ENCODE measurements around the gene TMSB4X. TPM values are rescaled to one million over a fixed set of nuclear protein-coding genes. Genes with fewer than 3 reads are reported as not detected.
A peak's percentile ranks its signal among the peaks of the same experiment; 100 is the strongest.

Gene TMSB4X
- total RNA-seq, 2 experiments from 2014 or later, result 3,666 to 4,468 TPM

GRCh38 chrX:12946838-12947544 is 27.9 kb upstream of the TMSB4X start:
- H3K27me3 Mint-ChIP-seq, result no peaks in the 10 kb centered on the region
- H3K36me3 Mint-ChIP-seq (ENCODE audit: low read depth), result no peaks in the 10 kb centered on the region
- POLR2A ChIA-PET, result interaction anchor here (0.5 to 1.4 kb wide), 5 partner anchors 31 to 146 kb away, joined by 3 to 14 read pairs (median 3); no protein-coding TSS in a partner anchor
- peaks cover 54% of the 10 kb centered on the region for H3K4me1 Mint-ChIP-seq
- H3K4me3 Mint-ChIP-seq, result peak overlapping the region; percentile 38
- CTCF ChIA-PET, result interaction anchor here (0.6 to 2.9 kb wide), 60 partner anchors 9 to 778 kb away, joined by 3 to 38 read pairs (median 4); partner anchors contain the start of genes PRPS2 and TMSB4X
- intact Hi-C loops (cut with DNase I, micrococcal nuclease), result loop anchor here (1.0 to 5.0 kb wide), 3 partner anchors 310 to 705 kb away; partner anchors contain the start of gene TCEANC (in 1 of the 2)
- DNase-seq (peak; percentile 81), ATAC-seq (peak; percentile 11)
- no peaks in the 10 kb centered on the region for H3K9me3 Mint-ChIP-seq (ENCODE audit: low read depth)
- peak overlapping the region; percentile 94 for H3K27ac Mint-ChIP-seq

DNA sequence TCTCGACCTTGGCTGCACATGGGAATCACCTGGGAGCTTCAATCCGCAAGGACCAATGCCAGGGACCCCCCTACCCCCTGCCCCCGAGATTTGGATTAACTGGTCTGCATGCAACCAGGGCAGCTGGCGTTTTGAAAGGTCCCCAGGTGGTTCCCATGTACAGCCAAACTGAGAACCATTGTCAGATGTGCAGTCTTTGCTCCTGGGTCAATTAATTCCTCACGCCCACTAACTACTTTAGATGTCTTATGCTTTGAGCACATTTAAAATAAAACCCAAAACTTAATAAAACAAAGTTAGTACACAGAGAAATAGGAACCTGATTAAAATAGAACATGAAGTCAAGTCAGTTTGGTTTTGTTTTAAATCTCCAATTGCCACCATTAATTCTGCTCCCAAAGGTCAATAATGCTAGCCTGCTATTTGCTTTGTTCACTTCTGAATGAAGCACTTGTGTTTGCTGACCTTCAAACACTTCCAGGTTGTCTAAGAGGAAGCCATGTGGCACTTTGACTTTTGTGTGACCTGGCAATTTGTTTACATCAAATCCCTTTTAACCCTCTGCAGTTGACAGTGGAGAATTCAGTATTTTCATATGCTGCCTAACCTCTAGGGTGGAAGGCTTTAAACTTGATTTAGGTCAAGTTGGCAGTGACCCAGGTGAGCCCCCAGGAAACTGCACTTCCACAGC is 27.2 kb upstream of the TMSB4X start:
- ATAC-seq (no peak), DNase-seq (peak; percentile 11)
- intact Hi-C loops (cut with DNase I, micrococcal nuclease), result loop anchor here (1.0 to 5.0 kb wide), 3 partner anchors 310 to 705 kb away; partner anchors contain the start of gene TCEANC (in 1 of the 2)
- H3K27me3 Mint-ChIP-seq, result no peaks in the 10 kb centered on the region
- no peaks in the 10 kb centered on the region for H3K9me3 Mint-ChIP-seq (ENCODE audit: low read depth)
- peak overlapping the region; percentile 94 for H3K27ac Mint-ChIP-seq
- CTCF ChIA-PET, result interaction anchor here (0.6 to 3.7 kb wide), 13 partner anchors 22 to 543 kb away, joined by 3 to 38 read pairs (median 16); no protein-coding TSS in a partner anchor
- H3K36me3 Mint-ChIP-seq (ENCODE audit: low read depth), result no peaks in the 10 kb centered on the region
- H3K4me1 Mint-ChIP-seq, result peaks cover 59% of the 10 kb centered on the region
- no peak overlapping the region for H3K4me3 Mint-ChIP-seq
- POLR2A ChIA-PET, result interaction anchor here (1.4 kb wide), 1 partner anchor 30 kb away, joined by 14 read pairs; no protein-coding TSS in a partner anchor

GRCh38 chrX:12948495-12948894 is 26.4 kb upstream of the TMSB4X start:
- Mint-ChIP-seq H3K27ac (peak overlapping the region; percentile 94), H3K4me1 (peaks cover 67% of the 10 kb centered on the region), H3K27me3 (no peaks in the 10 kb centered on the region), H3K9me3 (ENCODE audit: low read depth) (no peaks in the 10 kb centered on the region), H3K4me3 (peak overlapping the region; percentile 73), H3K36me3 (ENCODE audit: low read depth) (no peaks in the 10 kb centered on the region)
- ATAC-seq (no peak), DNase-seq (no peak)
- intact Hi-C loops (cut with DNase I, micrococcal nuclease), result loop anchor here (5.0 kb wide), 2 partner anchors 309 to 704 kb away; partner anchors contain the start of gene TCEANC (in 1 of the 2)
- ChIA-PET CTCF (interaction anchor here (1.2 to 3.7 kb wide), 3 partner anchors 37 to 285 kb away, joined by 3 to 28 read pairs (median 4); no protein-coding TSS in a partner anchor), POLR2A (interaction anchor here (2.1 to 3.2 kb wide), 2 partner anchors 27 to 143 kb away, joined by 11 to 19 read pairs; partner anchors contain the start of gene TMSB4X)

DNA sequence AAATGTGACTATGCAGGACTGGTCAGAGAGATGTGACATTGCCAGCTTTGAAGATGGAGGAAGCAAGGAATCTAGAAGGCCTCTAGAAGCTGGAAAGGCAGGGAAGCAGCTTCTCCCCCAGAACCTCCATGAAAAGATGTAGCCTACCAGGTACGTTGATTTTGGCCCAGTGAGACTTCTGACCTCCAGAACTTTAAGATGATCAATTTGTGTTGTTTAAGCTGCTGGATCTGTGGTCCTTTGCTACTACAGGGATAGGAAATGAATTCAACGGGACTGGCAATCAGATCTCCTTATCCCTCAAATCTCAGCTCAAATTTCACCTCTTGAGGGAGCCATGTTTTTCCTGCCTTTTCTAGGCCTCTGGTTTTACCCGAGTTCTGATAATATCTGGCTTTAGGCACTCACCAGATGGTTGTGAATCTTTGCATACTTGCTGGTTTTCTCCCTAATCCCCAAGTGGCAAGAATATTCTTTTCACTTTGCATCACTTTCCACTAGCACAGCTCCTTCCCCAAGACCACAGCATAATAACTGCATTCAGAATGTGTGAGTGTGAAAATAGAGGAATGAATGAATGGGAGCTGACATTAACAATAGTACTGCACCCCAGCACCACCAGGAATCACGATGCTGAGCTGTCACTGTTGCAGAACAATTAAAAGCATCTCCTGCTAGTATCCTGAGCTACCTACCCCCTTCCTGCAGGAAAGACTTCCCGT is 25.5 kb upstream of the TMSB4X start:
- Mint-ChIP-seq H3K27ac (peak overlapping the region; percentile 94), H3K9me3 (ENCODE audit: low read depth) (no peaks in the 10 kb centered on the region), H3K27me3 (no peaks in the 10 kb centered on the region), H3K4me1 (peaks cover 72% of the 10 kb centered on the region), H3K36me3 (ENCODE audit: low read depth) (peaks cover 2% of the 10 kb centered on the region), H3K4me3 (peak overlapping the region; percentile 73)
- ChIA-PET POLR2A (interaction anchor here (1.1 to 3.2 kb wide), 6 partner anchors 22 to 143 kb away, joined by 3 to 19 read pairs (median 6); partner anchors contain the start of gene TMSB4X), CTCF (interaction anchor here (0.6 to 3.7 kb wide), 12 partner anchors 24 to 539 kb away, joined by 3 to 28 read pairs (median 4); no protein-coding TSS in a partner anchor)
- ATAC-seq, result no peak
- intact Hi-C loops (cut with DNase I, micrococcal nuclease), result loop anchor here (5.0 kb wide), 2 partner anchors 308 to 703 kb away; partner anchors contain the start of gene TCEANC (in 1 of the 2)
- peak; percentile 14 for DNase-seq

DNA sequence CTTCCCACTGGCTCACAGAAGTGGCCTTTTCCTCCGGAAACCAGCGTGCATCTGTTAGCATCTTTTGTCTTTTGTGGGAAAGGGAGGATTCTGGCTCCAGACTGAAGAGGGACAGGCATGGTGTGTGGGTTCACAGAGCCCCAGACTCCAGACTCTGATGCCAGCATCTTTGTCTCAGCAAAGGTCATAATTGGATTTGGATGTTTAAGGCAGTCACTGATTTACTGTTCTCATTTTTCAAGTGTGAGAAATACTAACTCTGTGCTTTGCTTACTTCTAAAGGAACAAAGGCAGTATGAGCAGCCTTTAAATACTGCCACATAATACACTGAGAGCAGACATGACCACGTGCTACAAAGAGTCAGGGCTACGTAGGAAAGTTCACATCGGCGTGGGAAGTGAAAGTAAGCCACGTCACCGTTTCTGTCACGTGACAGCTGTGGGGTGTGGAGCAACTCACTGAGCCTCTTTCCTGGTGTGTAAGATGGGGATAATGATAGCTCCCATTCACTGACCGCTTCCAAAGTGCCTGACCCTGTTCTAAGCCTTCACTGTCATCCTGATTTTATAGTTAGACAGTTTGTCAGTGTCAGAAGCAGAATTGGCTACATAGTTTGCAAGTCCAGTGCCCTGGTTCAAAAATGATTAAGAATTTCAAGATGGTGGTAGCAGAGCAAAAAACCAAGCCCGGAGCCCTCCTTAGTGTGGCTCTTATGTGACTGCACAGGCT is 24.8 kb upstream of the TMSB4X start:
- ATAC-seq, result peak; percentile 60
- CTCF ChIA-PET, result interaction anchor here (0.7 to 3.7 kb wide), 16 partner anchors 20 to 691 kb away, joined by 3 to 28 read pairs (median 4); no protein-coding TSS in a partner anchor
- H3K27ac Mint-ChIP-seq, result peak overlapping the region; percentile 94
- H3K9me3 Mint-ChIP-seq (ENCODE audit: low read depth), result no peaks in the 10 kb centered on the region
- DNase-seq, result peak; percentile 91
- POLR2A ChIA-PET, result interaction anchor here (1.1 to 3.2 kb wide), 7 partner anchors 21 to 142 kb away, joined by 3 to 19 read pairs (median 5); partner anchors contain the start of gene TMSB4X
- intact Hi-C loops (cut with DNase I, micrococcal nuclease), result loop anchor here (1.0 to 5.0 kb wide), 11 partner anchors 21 to 1079 kb away; partner anchors contain the start of genes TCEANC (in 2 of the 2) and GEMIN8 (in 1 of the 2)
- H3K36me3 Mint-ChIP-seq (ENCODE audit: low read depth), result peaks cover 3% of the 10 kb centered on the region
- H3K4me3 Mint-ChIP-seq, result peak overlapping the region; percentile 73
- H3K4me1 Mint-ChIP-seq, result peaks cover 79% of the 10 kb centered on the region
- H3K27me3 Mint-ChIP-seq, result no peaks in the 10 kb centered on the region

DNA sequence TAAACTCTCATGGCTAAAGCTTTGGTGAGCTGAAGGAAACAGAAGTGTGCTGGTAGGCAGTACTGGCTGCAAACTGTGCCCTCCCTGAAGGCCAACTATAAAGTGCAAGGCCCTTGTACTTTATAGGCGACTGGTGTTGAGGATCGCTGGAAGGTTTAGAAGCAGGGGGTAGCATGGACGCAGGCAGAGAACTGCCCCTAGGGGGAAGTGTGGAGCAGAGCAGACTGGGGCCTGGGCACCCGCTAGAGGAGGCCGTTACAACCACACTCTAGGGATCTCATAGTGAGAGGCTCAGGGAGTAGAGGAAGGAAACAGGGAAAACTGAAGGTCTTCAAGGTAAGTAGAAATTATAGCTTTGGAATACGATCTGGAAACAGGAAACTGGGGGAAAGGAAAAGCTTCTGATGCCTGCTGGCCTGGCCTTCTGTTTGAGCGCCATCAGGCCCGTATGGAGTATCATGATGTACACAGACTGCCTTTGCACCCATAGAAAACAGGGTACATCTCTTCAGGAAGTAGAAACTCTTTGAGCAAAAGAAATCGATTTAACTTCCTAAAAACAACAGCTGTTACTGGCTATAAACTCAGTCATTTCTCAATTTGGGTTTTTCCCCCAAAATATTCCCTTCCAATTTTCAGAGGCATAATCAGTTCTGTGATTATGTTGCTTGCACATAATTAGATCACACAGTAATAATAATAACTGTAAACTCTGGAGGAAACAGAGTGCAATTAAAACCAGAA is 23.9 kb upstream of the TMSB4X start:
- Mint-ChIP-seq H3K4me1 (peaks cover 83% of the 10 kb centered on the region), H3K36me3 (ENCODE audit: low read depth) (peaks cover 6% of the 10 kb centered on the region)
- POLR2A ChIA-PET, result interaction anchor here (1.1 to 3.2 kb wide), 4 partner anchors 24 to 141 kb away, joined by 3 to 19 read pairs (median 8); partner anchors contain the start of gene TMSB4X

DNA sequence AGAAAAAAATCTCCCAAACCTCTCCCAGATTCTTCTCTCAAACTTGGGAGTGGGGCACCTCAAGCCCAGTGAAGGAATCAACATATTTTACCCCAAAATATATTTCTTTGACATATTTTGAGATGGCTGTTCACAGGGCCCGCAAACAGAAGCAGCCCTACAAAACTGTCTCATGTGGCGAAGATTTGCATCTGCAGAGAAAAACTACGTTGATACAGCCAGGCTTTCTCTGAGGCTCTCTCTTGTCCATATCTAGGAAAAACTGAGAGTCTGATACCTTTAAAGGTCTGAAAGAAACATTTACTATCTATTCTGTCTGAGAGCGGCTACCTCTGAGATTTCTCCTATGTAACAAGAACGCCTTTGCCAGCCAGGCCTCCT is 23.3 kb upstream of the TMSB4X start:
- H3K27ac Mint-ChIP-seq, result peak overlapping the region; percentile 94
- H3K27me3 Mint-ChIP-seq, result no peaks in the 10 kb centered on the region
- ATAC-seq (no peak), DNase-seq (peak; percentile 33)
- H3K36me3 Mint-ChIP-seq (ENCODE audit: low read depth), result peaks cover 6% of the 10 kb centered on the region
- CTCF ChIA-PET, result interaction anchor here (0.6 to 3.7 kb wide), 7 partner anchors 19 to 149 kb away, joined by 3 to 28 read pairs (median 7); no protein-coding TSS in a partner anchor
- POLR2A ChIA-PET, result interaction anchor here (0.6 to 3.2 kb wide), 2 partner anchors 24 to 125 kb away, joined by 5 to 19 read pairs; partner anchors contain the start of gene TMSB4X
- peaks cover 83% of the 10 kb centered on the region for H3K4me1 Mint-ChIP-seq
- peak overlapping the region; percentile 73 for H3K4me3 Mint-ChIP-seq
- intact Hi-C loops (cut with DNase I, micrococcal nuclease), result loop anchor here (1.0 to 5.0 kb wide), 9 partner anchors 19 to 1077 kb away; partner anchors contain the start of genes GEMIN8 (in 1 of the 2), TCEANC (in 1 of the 2) and TMSB4X (in 1 of the 2)
- H3K9me3 Mint-ChIP-seq (ENCODE audit: low read depth), result no peaks in the 10 kb centered on the region

More for the DNA sequence above, 23.9 kb upstream of the TMSB4X start:
- DNase-seq (peak; percentile 84), ATAC-seq (peak; percentile 72)
- Mint-ChIP-seq H3K9me3 (ENCODE audit: low read depth) (no peaks in the 10 kb centered on the region), H3K27ac (peak overlapping the region; percentile 94), H3K27me3 (no peaks in the 10 kb centered on the region), H3K4me3 (peak overlapping the region; percentile 73)
- CTCF ChIA-PET, result interaction anchor here (0.6 to 3.7 kb wide), 12 partner anchors 19 to 537 kb away, joined by 3 to 28 read pairs (median 4); no protein-coding TSS in a partner anchor
- intact Hi-C loops (cut with DNase I, micrococcal nuclease), result loop anchor here (1.0 to 5.0 kb wide), 11 partner anchors 20 to 1078 kb away; partner anchors contain the start of genes GEMIN8 (in 1 of the 2), TCEANC (in 1 of the 2) and TMSB4X (in 1 of the 2)

GRCh38 chrX:12953420-12953819 is 21.5 kb upstream of the TMSB4X start:
- ChIA-PET CTCF (interaction anchor here (0.6 to 1.0 kb wide), 4 partner anchors 12 to 216 kb away, joined by 3 read pairs; partner anchors contain the start of gene TMSB4X), POLR2A (interaction anchor here (0.8 to 1.0 kb wide), 2 partner anchors 21 to 23 kb away, joined by 4 read pairs; no protein-coding TSS in a partner anchor)
- H3K4me1 Mint-ChIP-seq, result peaks cover 78% of the 10 kb centered on the region
- no peak for DNase-seq
- peak overlapping the region; percentile 73 for H3K4me3 Mint-ChIP-seq
- peak overlapping the region; percentile 95 for H3K27ac Mint-ChIP-seq
- ATAC-seq, result no peak
- H3K9me3 Mint-ChIP-seq (ENCODE audit: low read depth), result no peaks in the 10 kb centered on the region
- H3K27me3 Mint-ChIP-seq, result no peaks in the 10 kb centered on the region
- peaks cover 6% of the 10 kb centered on the region for H3K36me3 Mint-ChIP-seq (ENCODE audit: low read depth)
- intact Hi-C loops (cut with DNase I, micrococcal nuclease), result loop anchor here in 1 of 2 experiments (5.0 kb wide), 2 partner anchors 34 to 214 kb away; no protein-coding TSS in a partner anchor

DNA sequence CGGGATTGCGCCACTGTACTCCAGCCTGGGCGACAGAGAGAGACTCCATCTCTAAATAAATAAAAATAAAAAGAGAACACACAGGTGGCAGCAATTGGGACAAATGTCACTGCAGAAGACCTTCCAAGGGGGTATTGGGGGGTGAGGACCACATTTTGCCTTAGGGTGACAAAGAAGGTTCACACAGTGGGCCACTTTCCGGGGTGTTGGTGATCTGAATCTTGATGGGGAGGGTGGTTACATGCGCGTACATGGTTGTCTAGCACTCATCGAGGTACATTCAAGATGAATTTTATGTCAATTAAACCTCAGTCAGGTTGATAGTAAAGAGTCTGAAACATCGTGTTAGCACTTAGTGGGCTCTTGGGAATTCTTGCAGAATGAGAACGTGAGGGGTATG is 20.5 kb upstream of the TMSB4X start:
- no peak for DNase-seq
- no peak for ATAC-seq
- Mint-ChIP-seq H3K9me3 (ENCODE audit: low read depth) (no peaks in the 10 kb centered on the region), H3K4me1 (peaks cover 73% of the 10 kb centered on the region), H3K36me3 (ENCODE audit: low read depth) (peaks cover 6% of the 10 kb centered on the region), H3K27ac (peak overlapping the region; percentile 95), H3K4me3 (peak overlapping the region; percentile 82), H3K27me3 (no peaks in the 10 kb centered on the region)
- CTCF ChIA-PET, result no interaction called here
- intact Hi-C loops (cut with DNase I, micrococcal nuclease), result loop anchor here in 1 of 2 experiments (5.0 kb wide), 2 partner anchors 33 to 213 kb away; no protein-coding TSS in a partner anchor
- POLR2A ChIA-PET, result interaction anchor here (0.6 to 2.1 kb wide), 3 partner anchors 17 to 21 kb away, joined by 3 to 11 read pairs (median 4); partner anchors contain the start of gene TMSB4X
